Ramos (cell line): ENCODE data around the gene AGBL1.

Experiments
- in situ Hi-C: fragments of 300-500 bp; cut with MboI; formaldehyde crosslinking; loops from one replicate; pipeline ENCODE4 v1.14.3; 2022; ENCODE audit warnings: low sequenced_read_pairs; ENCODE audit not compliant: unreplicated experiment

The AGBL1 gene

DNA sequence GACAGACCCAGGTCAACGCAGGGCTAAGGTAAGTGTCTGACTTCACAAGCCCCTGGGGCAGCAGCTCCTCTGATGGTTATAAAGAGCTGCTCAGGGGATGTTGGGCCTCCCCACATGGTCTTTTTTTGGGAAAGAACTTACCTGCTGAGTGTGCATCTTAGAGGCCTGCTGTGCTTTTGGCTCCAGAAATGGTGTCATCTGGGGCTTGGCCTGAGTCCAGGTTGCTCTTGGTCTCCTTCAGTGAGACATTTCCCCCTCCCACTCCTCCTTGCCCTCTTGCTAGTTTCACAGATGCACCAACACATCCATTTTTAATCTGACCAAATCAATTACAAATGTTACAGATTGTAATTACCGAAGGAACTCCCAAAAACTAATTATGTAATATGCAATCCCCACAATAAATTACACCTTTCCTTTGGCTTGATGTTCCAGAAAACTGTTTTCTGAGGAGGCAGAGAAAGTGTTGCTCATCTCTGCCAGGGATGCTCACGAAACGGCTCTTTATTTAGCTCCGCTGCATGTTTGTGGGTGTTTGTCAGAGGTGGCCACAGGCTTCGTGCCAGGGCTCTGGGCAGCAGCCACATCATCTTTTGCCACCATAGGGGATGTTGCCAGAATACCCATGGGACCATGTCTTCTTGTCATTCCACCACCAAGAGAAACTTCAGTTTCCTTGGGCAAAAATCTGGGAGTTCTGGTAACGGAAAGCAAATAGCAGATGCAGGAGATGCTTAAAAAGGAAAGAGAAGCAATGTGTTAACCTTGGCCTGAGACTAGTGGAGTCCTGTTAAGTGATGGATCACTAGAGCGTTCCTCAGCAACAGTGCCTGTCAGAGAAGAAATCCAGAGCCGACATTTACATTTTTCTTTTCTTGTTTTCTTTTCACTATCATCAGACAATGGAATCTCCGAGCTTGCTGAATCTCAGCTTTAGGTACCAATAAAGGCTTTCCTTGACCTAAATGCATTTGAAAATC is 799.9 kb downstream of the AGBL1 start:
- in situ Hi-C loops: no loop called here

- in situ Hi-C loops: no loop called here
Observed at GRCh38 chr15:86885616-86886015, 805.9 kb downstream of the AGBL1 start.

- in situ Hi-C loops: no loop called here
Observed at GRCh38 chr15:86892774-86893449, 813.2 kb downstream of the AGBL1 start.

DNA sequence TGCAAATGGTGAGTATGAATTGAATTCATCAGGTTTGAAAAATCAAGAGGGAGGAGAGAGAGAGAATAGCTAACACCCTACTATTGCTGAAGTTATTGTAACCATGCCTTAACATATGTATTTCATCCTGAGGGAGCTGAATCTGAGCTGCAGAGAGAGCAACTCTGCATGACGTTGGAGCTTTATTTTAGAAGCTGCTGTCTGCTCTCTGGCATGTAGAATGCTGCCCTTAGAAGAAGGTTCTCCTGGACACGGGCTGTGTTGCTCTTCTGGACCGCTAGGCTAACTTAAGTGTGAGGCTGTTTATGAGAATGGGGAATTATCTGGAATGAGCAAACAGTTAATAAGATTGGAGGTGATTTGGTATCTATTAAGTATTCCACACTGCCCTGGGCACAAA is 814.6 kb downstream of the AGBL1 start:
- in situ Hi-C loops: no loop called here

DNA sequence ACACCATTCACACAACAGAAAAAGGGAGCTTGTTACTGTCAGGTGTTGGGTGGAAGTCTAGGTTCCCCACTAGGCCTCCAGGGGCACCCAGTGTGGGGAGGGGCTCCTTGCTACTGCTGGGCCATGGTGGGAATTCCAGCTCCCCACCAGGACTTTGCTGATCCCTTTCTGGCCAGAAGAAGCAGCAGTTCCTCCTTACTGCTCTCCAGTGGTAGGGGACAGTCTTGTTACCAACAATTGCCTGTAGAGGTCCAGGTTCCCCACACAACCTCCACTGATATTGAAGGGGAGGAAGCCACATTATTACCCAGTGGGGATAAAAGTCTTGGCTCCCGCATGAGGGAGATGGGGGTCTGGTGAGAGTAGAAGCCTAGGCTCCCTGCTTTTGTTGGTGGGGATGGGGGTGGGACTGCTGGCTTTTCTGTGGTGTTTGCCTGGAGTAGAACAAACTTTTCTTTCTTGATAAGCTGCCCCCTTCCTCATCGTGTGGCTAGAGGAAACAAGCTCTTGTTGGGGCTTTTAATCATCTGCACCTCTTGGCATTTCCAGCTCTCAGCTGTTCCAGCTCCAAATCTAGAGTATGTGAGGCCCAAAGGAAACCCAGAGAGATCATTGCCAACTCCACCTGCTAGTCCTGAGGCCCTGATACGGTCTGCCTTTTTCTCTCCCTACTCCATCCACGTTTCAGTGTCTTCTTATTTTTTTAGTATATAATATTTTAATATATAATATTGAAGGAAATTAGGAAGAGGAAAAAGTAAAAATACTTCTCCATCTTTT is 824.2 kb downstream of the AGBL1 start:
- in situ Hi-C loops: no loop called here

DNA sequence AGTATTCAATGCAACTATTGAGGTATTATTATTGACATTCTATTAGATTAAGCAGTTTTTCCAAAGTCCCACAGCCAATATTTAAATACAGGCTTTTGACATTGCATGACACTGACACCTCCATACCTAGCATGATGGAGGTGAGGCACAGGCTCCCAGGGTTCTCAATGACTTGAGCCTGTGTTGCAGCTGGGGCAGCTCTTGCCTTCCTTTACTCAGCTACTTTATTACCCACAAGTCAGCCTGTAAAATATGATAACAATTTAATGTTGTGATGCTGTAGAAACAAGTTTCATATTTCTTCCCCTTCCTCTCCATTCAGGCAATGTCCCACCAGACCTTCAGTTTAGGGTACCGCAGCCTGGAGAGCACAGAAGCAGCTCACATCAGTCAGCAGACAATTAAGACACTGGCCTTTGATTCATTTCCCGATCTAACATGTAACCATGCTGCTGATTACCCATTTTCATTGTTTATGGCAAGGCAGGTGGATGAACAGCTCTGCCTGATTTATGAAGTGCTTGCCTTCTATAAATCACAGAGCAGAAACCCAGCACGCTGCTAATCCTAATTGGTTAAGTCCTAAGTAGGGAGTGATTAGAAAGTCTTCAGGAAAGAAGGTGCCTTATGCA is 826.1 kb downstream of the AGBL1 start:
- in situ Hi-C loops: no loop called here

DNA sequence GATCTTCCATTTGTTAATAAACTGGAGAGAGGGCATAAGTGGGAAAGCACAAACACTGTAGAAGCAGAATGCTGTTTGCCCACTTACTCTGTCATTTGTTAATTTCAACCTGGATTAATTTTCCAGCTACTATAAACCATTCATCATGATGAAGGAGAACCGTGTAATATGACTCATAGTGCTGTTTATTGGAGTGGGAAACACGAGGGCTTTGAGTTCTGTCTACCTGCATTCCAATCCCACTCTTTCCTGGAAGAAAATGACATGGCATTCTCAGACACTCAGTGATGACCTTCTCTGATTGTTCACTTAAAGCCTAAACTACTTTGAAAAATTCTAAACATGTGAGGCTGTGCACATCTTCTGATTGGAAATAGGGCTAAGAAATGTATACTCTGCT is 826.7 kb downstream of the AGBL1 start:
- in situ Hi-C loops: no loop called here

- in situ Hi-C loops: no loop called here
Observed at GRCh38 chr15:86911022-86911421, 831.4 kb downstream of the AGBL1 start.

- in situ Hi-C loops: no loop called here
Observed at GRCh38 chr15:86912661-86913060, 833.0 kb downstream of the AGBL1 start.

GRCh38 chr15:86915811-86916331 is 836.2 kb downstream of the AGBL1 start:
- in situ Hi-C loops: no loop called here

DNA sequence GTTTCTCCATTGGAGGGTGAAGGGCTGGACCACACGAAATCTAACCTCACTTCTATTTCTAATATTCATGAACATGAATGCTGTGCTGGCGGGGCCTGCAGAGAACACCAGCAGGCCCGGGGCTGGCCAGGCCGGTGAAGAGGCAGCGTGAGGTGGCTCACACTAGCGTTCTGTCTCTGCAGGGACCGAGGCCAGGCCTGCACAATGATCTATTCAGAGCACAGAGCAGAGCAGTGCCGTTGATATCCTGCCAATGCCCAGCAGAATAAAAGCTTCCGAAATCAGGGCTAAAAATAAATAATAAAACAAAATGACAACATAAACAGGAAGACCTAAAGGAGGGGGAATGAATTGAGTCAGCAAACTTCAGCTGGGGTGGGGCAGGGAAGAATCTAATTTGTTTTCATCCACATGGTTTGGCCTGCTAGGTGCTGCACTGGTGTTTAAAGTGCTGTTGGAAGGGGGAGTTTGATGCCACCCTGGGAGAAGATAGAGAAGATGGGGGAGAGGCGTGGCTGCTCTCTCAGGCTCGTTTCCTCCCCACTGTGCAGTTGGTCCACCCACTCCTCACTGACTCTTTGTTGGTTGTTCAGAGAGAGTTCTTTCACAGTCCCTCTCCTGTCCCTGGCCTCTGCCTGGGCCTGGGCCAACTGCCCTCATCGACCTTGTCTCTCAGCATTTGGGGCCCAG is 837.1 kb downstream of the AGBL1 start:
- in situ Hi-C loops: no loop called here

DNA sequence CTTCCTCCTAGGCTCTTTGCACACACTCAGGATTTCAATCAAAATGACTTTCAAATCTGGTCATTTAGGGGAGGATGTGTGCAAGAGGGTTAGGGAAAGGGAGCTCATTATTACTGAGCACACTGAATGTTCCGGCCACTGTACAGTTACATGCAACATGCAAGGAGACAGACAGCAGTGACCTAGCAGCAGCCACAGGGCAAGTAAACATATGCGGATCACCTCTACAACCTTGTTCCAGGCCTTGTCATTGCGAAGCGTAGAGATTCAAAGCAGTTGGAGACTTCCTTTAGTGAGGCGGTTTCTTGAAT is 837.6 kb downstream of the AGBL1 start:
- in situ Hi-C loops: no loop called here

- in situ Hi-C loops: no loop called here
Observed at GRCh38 chr15:86919581-86919980, 839.9 kb downstream of the AGBL1 start.

DNA sequence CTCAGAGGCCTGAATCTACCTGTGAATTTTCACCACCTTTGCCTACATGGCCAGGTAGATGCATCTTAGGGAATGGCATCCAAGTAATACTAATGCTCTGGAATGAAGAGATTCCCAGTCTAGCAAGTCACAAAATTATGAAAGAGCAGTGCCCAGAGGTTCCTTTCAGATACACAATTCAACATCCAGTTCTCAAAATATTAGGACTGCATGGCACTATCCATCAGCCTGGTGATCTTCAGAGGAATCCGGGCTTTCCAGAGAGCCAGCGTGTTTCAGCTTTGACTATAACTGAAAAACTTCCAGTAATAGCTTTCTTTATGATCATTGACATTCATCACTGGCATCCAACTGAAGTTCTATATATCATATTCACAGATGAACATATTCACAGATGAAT is 849.8 kb downstream of the AGBL1 start:
- in situ Hi-C loops: no loop called here

DNA sequence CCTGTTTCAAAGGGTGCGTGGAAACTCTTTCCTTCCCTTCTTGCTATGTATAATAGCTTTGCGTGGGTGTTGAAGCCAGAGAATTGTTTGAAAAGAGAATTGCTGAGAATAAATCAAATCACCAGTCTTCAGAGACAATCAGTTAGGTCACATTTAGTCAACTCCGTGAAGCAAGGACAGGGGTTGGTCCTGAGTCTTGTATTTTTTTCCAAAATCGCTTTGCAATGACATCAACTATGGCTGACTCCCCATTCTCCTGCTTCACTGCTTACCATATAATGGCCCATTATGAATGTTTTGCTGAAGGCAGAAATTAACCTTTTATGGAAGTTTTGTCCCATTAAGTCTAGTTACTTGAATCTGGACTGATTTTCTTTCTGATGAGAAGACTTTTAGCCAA is 852.8 kb downstream of the AGBL1 start:
- in situ Hi-C loops: no loop called here

- in situ Hi-C loops: no loop called here
Observed at GRCh38 chr15:86935841-86936240, 856.2 kb downstream of the AGBL1 start.

- in situ Hi-C loops: no loop called here
Observed at GRCh38 chr15:86942285-86942684, 862.6 kb downstream of the AGBL1 start.

DNA sequence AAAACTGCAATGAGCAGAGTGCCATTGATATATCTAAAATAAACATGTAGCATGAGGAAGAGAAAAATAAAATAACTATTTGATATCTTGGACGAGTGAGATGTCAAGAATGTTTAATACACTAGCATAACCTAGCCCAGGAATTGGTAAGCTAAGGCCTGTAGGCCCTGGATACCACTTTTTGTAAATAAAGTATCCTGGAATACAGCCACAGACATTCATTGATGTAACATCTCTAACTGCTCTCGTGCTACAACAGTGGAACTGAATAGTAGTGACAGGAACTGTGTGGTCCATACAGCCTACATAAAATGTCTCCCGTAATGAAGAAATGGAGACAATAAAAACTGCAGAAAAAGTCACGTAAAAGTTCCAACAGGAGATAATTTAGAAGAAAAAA is 869.0 kb downstream of the AGBL1 start:
- in situ Hi-C loops: no loop called here

- in situ Hi-C loops: no loop called here
Observed at GRCh38 chr15:86959254-86959653, 879.6 kb downstream of the AGBL1 start.

- in situ Hi-C loops: no loop called here
Observed at GRCh38 chr15:86961669-86962068, 882.0 kb downstream of the AGBL1 start.
